Glomerular endothelial cell (primary cell): Measurements from ENCODE around the gene IFITM1. TPM values are rescaled to one million over a fixed set of nuclear protein-coding genes. Genes with fewer than 3 reads are reported as not detected.
"Not testable (repeated sequence)": the region's sequence is repeated elsewhere in the genome, so short reads cannot be mapped to it uniquely, and the experiment has no call there.

ENCODE experiments used
- DNase-seq: peaks from one replicate; pipeline ENCODE4 v3.0.0-alpha.2; 2011; ENCODE audit warnings: low read depth, low spot score; ENCODE audit errors: extremely low read depth
- total RNA-seq: library from RNA; depleted of rRNA; stranded (reverse); fragments of >200 nt; gene quantifications from 2 replicates; pipeline ENCODE4 v1.2.3, GENCODE V29; 2015

Gene IFITM1
- total RNA-seq, 1 donor from 2014 or later = 86.5 TPM

DNA sequence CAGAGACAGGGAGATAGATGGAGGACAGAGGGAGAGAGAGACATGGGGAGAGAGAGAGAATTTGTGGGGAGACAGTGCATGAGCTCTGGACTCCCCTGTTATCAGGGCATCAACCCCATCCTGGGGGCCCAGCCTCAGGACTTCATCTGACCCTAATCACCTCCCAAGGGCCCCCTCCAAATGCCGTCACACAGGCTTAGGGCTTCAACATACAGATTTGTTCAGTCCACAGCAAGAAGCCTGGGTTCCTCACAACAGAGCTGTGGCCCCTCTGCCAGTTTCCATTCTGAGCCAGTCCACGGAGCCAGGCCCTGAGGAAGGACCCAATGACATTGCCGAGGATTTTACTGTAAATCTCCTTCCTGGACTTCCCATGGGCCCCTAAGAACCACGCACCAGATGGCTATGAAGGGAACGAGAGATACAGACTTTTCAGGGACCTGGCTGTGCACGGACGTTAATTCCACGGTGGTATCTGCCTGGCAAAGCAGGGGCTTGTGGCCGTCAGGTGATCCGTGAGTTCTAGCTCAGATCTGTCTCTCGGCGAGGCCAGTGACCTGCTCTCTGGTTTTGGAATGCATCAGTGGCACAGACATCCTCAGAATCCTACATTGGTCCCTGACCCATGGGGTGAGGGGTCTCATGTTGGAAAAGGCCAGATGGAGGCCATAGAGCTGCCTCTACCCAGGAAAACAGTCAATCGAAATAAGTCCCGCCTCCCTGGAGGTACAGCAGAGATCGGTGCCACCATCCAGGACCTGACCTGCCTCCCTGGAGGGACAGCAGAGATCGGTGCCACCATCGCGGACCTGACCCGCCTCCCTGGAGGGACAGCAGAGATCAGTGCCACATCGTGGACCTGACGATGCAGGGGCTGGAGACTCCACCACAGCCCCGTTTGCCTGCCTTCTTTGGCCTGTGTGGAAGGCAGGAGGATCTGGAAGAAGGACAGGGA lies 46.8 kb downstream of the IFITM1 start:
- no peak for DNase-seq

GRCh38 chr11:362642-363442 lies 49.0 kb downstream of the IFITM1 start:
- no peak for DNase-seq

DNA sequence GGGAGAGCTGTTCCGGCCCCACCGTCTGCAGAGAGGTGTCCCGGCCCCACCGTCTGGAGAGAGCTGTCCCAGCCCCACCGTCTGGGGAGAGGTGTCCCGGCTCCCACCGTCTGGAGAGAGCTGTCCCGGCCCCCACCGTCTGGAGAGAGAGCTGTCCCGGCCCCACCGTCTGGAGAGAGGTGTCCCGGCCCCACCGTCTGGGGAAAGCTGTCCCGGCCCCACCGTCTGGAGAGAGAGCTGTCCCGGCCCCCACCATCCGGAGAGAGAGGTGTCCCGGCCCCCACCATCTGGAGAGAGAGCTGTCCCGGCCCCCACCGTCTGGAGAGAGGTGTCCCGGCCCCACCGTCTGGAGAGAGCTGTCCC lies 49.6 kb downstream of the IFITM1 start:
- DNase-seq = not testable (repeated sequence)

- no peak for DNase-seq
Observed at GRCh38 chr11:363948-364761, 50.3 kb downstream of the IFITM1 start.

Other genes starting within 250 kb of the IFITM1 start
- gene SCGB1C1, start 121.0 kb upstream of the IFITM1 start, total RNA-seq = not detected in 2 replicates
- gene BET1L, start 106.6 kb upstream of the IFITM1 start, total RNA-seq = 24.3 and 29.1 TPM in 2 replicates
- 113 and 118 TPM in 2 replicates for gene RIC8A, start 106.3 kb upstream of the IFITM1 start, total RNA-seq
- 10.4 and 15.3 TPM in 2 replicates for gene SIRT3, start 77.7 kb upstream of the IFITM1 start, total RNA-seq
- 176 and 182 TPM in 2 replicates for gene PSMD13, start 77.1 kb upstream of the IFITM1 start, total RNA-seq
- gene NLRP6, start 35.6 kb upstream of the IFITM1 start, total RNA-seq = not detected in 2 replicates
- 19.7 and 40.7 TPM in 2 replicates for gene PGGHG, start 24.9 kb upstream of the IFITM1 start, total RNA-seq
- gene IFITM5, start 14.5 kb upstream of the IFITM1 start, total RNA-seq = not detected in 2 replicates
- gene IFITM2, start 6.2 kb upstream of the IFITM1 start, total RNA-seq = 161 and 344 TPM in 2 replicates
- gene IFITM3, start 6.8 kb downstream of the IFITM1 start, total RNA-seq = 253 and 440 TPM in 2 replicates
- 4.7 and 5.3 TPM in 2 replicates for gene B4GALNT4, start 55.5 kb downstream of the IFITM1 start, total RNA-seq
- gene PKP3, start 80.2 kb downstream of the IFITM1 start, total RNA-seq = 0.41 and 1.9 TPM in 2 replicates
- 71.5 and 84.7 TPM in 2 replicates for gene SIGIRR, start 101.0 kb downstream of the IFITM1 start, total RNA-seq
- 1.2 and 2.0 TPM in 2 replicates for gene ANO9, start 128.0 kb downstream of the IFITM1 start, total RNA-seq
- 59.9 and 68.8 TPM in 2 replicates for gene PTDSS2, start 136.2 kb downstream of the IFITM1 start, total RNA-seq
- gene RNH1, start 193.2 kb downstream of the IFITM1 start, total RNA-seq = 158 and 255 TPM in 2 replicates
- 47.5 and 60.5 TPM in 2 replicates for gene HRAS, start 221.5 kb downstream of the IFITM1 start, total RNA-seq
- gene LRRC56, start 223.5 kb downstream of the IFITM1 start, total RNA-seq = 0.53 TPM in 2 replicates
- 1.3 and 3.3 TPM in 2 replicates for gene LMNTD2, start 246.7 kb downstream of the IFITM1 start, total RNA-seq
- gene RASSF7, start 246.9 kb downstream of the IFITM1 start, total RNA-seq = 17.6 and 24.2 TPM in 2 replicates